HepG2 (cell line): ENCODE data around the gene MAFB. TPM values are rescaled to one million over a fixed set of nuclear protein-coding genes. Genes with fewer than 3 reads are reported as not detected.
A peak's percentile ranks its signal among the peaks of the same experiment; 100 is the strongest.

Source experiments
- ATAC-seq: fragments of 200-7000 bp; cut with Tn5 transposase; 3 replicates; pipeline ENCODE4 v1.9.1; 2020; ENCODE audit warnings: mild to moderate bottlenecking, moderate library complexity
- BruUV-seq: library from RNA; stranded (reverse); fragments of 400-500 nt; replicated peaks from 2 replicates; lab custom pipeline; 2021; lab: Mats Ljungman, UMichigan
- CTCF ChIA-PET: fragments of 300-600 bp; formaldehyde crosslinking; extraction: SDS; loops from one replicate; lab custom pipeline; 2021; ENCODE audit warnings: low total read pairs, inconsistent platforms, low intra/inter-chr PET ratio; lab: Yijun Ruan, JAX
- POLR2A ChIA-PET: fragments of 350-600 bp; sonication (Branson Sonifier 250); formaldehyde crosslinking; loops from one replicate; lab custom pipeline; 2020; ENCODE audit warnings: antibody characterized with exemption, inconsistent platforms; lab: Yijun Ruan, JAX
- DNase-seq: peaks from one replicate; pipeline ENCODE4 v3.0.0-alpha.2; 2015; ENCODE audit warnings: low spot score
- FAIRE-seq: peaks from 3 replicates; lab custom pipeline; 2011; peaks lifted over from hg19 to GRCh38; lab: Jason Lieb, UNC
- H2AFZ ChIP-seq: one replicate; pipeline ENCODE4 v1.6.1; 2011; ENCODE audit warnings: low read length, inconsistent platforms
- H3K27ac ChIP-seq: fragments of 300-600 bp; 3 replicates; pipeline ENCODE4 v1.8.0; 2011; ENCODE audit warnings: mixed run types, mild to moderate bottlenecking, mixed read lengths, low read length, inconsistent platforms; ENCODE audit not compliant: insufficient read depth; ENCODE audit errors: extremely low read length
- H3K27me3 ChIP-seq, 2 experiments: fragments of 200-600 bp in 1 of 2; 2 replicates in 1 of 2; 3 replicates in 1 of 2; pipeline versions ENCODE4 v1.6.0 to v1.8.0; 2011; ENCODE audit warnings: low read length in 2 of 2, mild to moderate bottlenecking in 2 of 2, moderate library complexity in 2 of 2, inconsistent platforms in 1 of 2; ENCODE audit not compliant: insufficient read depth in 2 of 2, control insufficient read depth in 1 of 2
- H3K36me3 ChIP-seq, 2 experiments: fragments of 200-600 bp in 1 of 2; replicated peaks in 1 of 2; 2 replicates in 1 of 2; 3 replicates in 1 of 2; pipeline versions ENCODE4 v1.5.1 to v1.8.0; 2011; ENCODE audit warnings: low read length in 2 of 2, inconsistent platforms in 1 of 2; ENCODE audit not compliant: insufficient read depth in 2 of 2, control insufficient read depth in 1 of 2
- H3K4me1 ChIP-seq: 2 replicates; pipeline ENCODE4 v1.5.1; 2012; ENCODE audit warnings: low read length, inconsistent platforms; ENCODE audit not compliant: insufficient read depth
- H3K4me2 ChIP-seq: 2 replicates; pipeline ENCODE4 v1.6.0; 2011; ENCODE audit warnings: low read depth, low read length, inconsistent platforms
- H3K4me3 ChIP-seq, 3 experiments: fragments of 200-600 bp in 1 of 3; sonication (generic), shearing (Covaris generic) in 1 of 3; replicated peaks in 1 of 3; 2 replicates each; pipeline ENCODE4 v1.5.1; 2011 to 2016; ENCODE audit warnings: low read length in 3 of 3, inconsistent platforms in 2 of 3, low read depth in 2 of 3, mild to moderate bottlenecking in 2 of 3, control low read depth in 1 of 3, mixed read lengths in 1 of 3; ENCODE audit not compliant: insufficient read depth in 1 of 3
- H3K79me2 ChIP-seq: one replicate; pipeline ENCODE4 v1.6.1; 2011; ENCODE audit warnings: low read length, inconsistent platforms; ENCODE audit not compliant: insufficient read depth
- H3K9ac ChIP-seq: 2 replicates; pipeline ENCODE4 v1.6.0; 2011; ENCODE audit warnings: mild to moderate bottlenecking, low read depth, low read length, inconsistent platforms; ENCODE audit not compliant: insufficient read depth
- H3K9me3 ChIP-seq: 2 replicates; pipeline ENCODE4 v1.5.1; 2012; ENCODE audit warnings: mild to moderate bottlenecking, low read length
- H4K20me1 ChIP-seq: 2 replicates; pipeline ENCODE4 v1.6.0; 2011; ENCODE audit warnings: inconsistent platforms, mild to moderate bottlenecking, low read length, moderate library complexity; ENCODE audit not compliant: insufficient read depth
- DZIP1 ChIP-seq: sonication (generic); formaldehyde crosslinking; IDR thresholded peaks from 2 replicates; pipeline ENCODE4 v1.5.0; 2020; ENCODE audit warnings: mild to moderate bottlenecking, missing genetic modification reagents
- MTA1 ChIP-seq: sonication (generic); formaldehyde crosslinking; IDR thresholded peaks from 2 replicates; pipeline ENCODE4 v1.4.0; 2020; ENCODE audit warnings: missing genetic modification reagents, mild to moderate bottlenecking, borderline replicate concordance
- NCOA2 ChIP-seq: sonication (generic); formaldehyde crosslinking; IDR thresholded peaks from 2 replicates; pipeline ENCODE4 v1.8.0; 2022; ENCODE audit warnings: inconsistent platforms
- TGIF2 ChIP-seq: IDR thresholded peaks from 2 replicates; pipeline ENCODE4 v1.6.1; 2016; ENCODE audit warnings: control low read depth, missing compliant biosample characterization
- ZNF24 ChIP-seq: fragments of 450-650 bp; IDR thresholded peaks from 2 replicates; pipeline ENCODE4 v1.6.1; 2017; ENCODE audit warnings: antibody characterized with exemption, mild to moderate bottlenecking
- whole genome bisulfite sequencing: methylation state at CpG from one replicate; pipeline ENCODE4 v1.1.6; 2017; ENCODE audit warnings: low lambda C conversion rate; 5-methylcytosine and 5-hydroxymethylcytosine counted together
- in situ Hi-C: cut with HindIII; loops from 2 replicates; pipeline ENCODE4 v1.10.0; 2017; ENCODE audit warnings: low pct_unique_long_range_greater_than_20kb; ENCODE audit not compliant: extremely low pct_ligation_motif_present
- intact Hi-C: fragments of 100-400 bp; cut with micrococcal nuclease; formaldehyde crosslinking; loops from one replicate; pipeline ENCODE4 v1.10.0; 2022; ENCODE audit not compliant: unreplicated experiment
- polyA plus RNA-seq, 8 experiments: library from polyadenylated mRNA; depleted of rRNA in 3 of 8; stranded (reverse) in 7 of 8; unstranded in 1 of 8; fragments of >200 nt; fragmentation: Illumina TruSeq in 4 of 8; extraction: Trizol in 4 of 8; gene quantifications; 2 replicates each; pipeline versions ENCODE4 v1.2.1 to v1.2.3, GENCODE V29; 2011 to 2016; ENCODE audit warnings: low read depth in 4 of 8, missing spikeins in 1 of 8, mixed read lengths in 1 of 8; ENCODE audit not compliant: insufficient read depth in 1 of 8
- total RNA-seq, 5 experiments: library from RNA; depleted of rRNA; stranded (reverse); fragments of >200 nt; fragmentation: Illumina TruSeq; extraction: Trizol; gene quantifications; 2 replicates each; pipeline ENCODE4 v1.2.3, GENCODE V29; 2016; ENCODE audit warnings: low read depth in 1 of 5
- TF ChIP-seq, protein P1 (sequence below): sonication (generic); formaldehyde crosslinking; IDR thresholded peaks from 2 replicates; pipeline ENCODE4 v1.5.0; 2020; ENCODE audit warnings: missing genetic modification reagents, mild to moderate bottlenecking, borderline replicate concordance
- TF ChIP-seq, protein P2 (sequence below): sonication (generic); formaldehyde crosslinking; IDR thresholded peaks from 2 replicates; pipeline ENCODE4 v1.4.0; 2020; ENCODE audit warnings: mild to moderate bottlenecking, low read depth, missing genetic modification reagents

Gene MAFB
- total and polyA plus RNA-seq, 2 of the 13 experiments (the other 11 are each of a cell fraction or from before 2014, with no cell fraction given): 0.08 to 0.11 TPM

GRCh38 chr20:40683894-40684268, 5.2 kb downstream of the MAFB start:
- peaks cover 17 to 37% of the 10 kb centered on the region in 2 experiments for H3K27me3 ChIP-seq

GRCh38 chr20:40683221-40683893, 5.7 kb downstream of the MAFB start:
- Histone ChIP-seq H3K4me1 (peaks cover 31% of the 10 kb centered on the region), H3K4me3 (no peak overlapping the region), H3K36me3 (no peaks in the 10 kb centered on the region), H4K20me1 (no peaks in the 10 kb centered on the region), H2AFZ (no peak overlapping the region), H3K9ac (no peak overlapping the region), H3K4me2 (no peak overlapping the region), H3K27me3 (peaks cover 14 to 31% of the 10 kb centered on the region in 2 experiments), H3K79me2 (no peaks in the 10 kb centered on the region), H3K27ac (no peak overlapping the region), H3K9me3 (no peaks in the 10 kb centered on the region)
- ChIA-PET CTCF (no interaction called here), POLR2A (no interaction called here)
- 95% methylated on average over 52 of the region's 58 CpGs for WGBS
- FAIRE-seq: no peak
- DNase-seq: no peak
- no peak for ATAC-seq
- TF ChIP-seq, protein P1, sequence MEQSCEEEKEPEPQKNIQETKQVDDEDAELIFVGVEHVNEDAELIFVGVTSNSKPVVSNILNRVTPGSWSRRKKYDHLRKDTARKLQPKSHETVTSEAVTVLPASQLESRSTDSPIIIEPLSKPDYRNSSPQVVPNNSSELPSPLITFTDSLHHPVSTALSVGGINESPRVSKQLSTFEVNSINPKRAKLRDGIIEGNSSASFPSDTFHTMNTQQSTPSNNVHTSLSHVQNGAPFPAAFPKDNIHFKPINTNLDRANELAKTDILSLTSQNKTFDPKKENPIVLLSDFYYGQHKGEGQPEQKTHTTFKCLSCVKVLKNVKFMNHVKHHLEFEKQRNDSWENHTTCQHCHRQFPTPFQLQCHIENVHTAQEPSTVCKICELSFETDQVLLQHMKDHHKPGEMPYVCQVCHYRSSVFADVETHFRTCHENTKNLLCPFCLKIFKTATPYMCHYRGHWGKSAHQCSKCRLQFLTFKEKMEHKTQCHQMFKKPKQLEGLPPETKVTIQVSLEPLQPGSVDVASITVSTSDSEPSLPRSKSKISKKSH (CRISPR knock-in tag): 0 out of 2 replicates have a peak, but pooled peaks have one; percentile 20
- TF ChIP-seq DZIP1 (peak; percentile 43; the same call in 1 of the 2 replicates), MTA1 (CRISPR knock-in tag) (0 out of 2 replicates have a peak, but pooled peaks have one; percentile 30), ZNF24 (no peak), TGIF2 (CRISPR knock-in tag) (no peak)
- TF ChIP-seq, protein P2, sequence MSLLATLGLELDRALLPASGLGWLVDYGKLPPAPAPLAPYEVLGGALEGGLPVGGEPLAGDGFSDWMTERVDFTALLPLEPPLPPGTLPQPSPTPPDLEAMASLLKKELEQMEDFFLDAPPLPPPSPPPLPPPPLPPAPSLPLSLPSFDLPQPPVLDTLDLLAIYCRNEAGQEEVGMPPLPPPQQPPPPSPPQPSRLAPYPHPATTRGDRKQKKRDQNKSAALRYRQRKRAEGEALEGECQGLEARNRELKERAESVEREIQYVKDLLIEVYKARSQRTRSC (CRISPR knock-in tag): no peak
- intact Hi-C loops: no loop called here
- in situ Hi-C loops: loop anchor here (10.0 kb wide), 1 partner anchor 1569 kb away; no protein-coding TSS in a partner anchor
- no TSS peak for BruUV-seq

More at GRCh38 chr20:40683894-40684268, 5.2 kb downstream of the MAFB start:
- ATAC-seq: no peak
- no peak overlapping the region for H3K4me3 ChIP-seq
- TF ChIP-seq NCOA2: no peak
- TF ChIP-seq, all 625 proteins: peak for 0
- Histone ChIP-seq H3K36me3 (no peaks in the 10 kb centered on the region), H3K4me2 (no peak overlapping the region), H3K4me1 (peaks cover 25% of the 10 kb centered on the region), H3K27ac (no peak overlapping the region), H4K20me1 (no peaks in the 10 kb centered on the region), H3K9me3 (no peaks in the 10 kb centered on the region), H2AFZ (no peak overlapping the region), H3K79me2 (no peaks in the 10 kb centered on the region), H3K9ac (no peak overlapping the region)
- CTCF ChIA-PET: no interaction called here
- no peak for DNase-seq
- no TSS peak for BruUV-seq
- WGBS: 54% methylated on average over 4 of the region's 9 CpGs
- FAIRE-seq: no peak
- in situ Hi-C loops: loop anchor here (10.0 kb wide), 1 partner anchor 1569 kb away; no protein-coding TSS in a partner anchor
- POLR2A ChIA-PET: no interaction called here
- intact Hi-C loops: no loop called here
